GM23338 (cell line): ENCODE data around the gene ZNF385B. TPM values are rescaled to one million over a fixed set of nuclear protein-coding genes. Genes with fewer than 3 reads are reported as not detected.

Experiments
- ATAC-seq: fragments of 200-7000 bp; cut with Tn5 transposase; 3 replicates; pipeline ENCODE4 v1.9.1; 2020
- DNase-seq: peaks from one replicate; pipeline ENCODE4 v3.0.0-alpha.2; 2015; ENCODE audit warnings: low spot score
- H2AFZ ChIP-seq: fragments of 200-600 bp; sonication (generic); 2 replicates; pipeline ENCODE4 v1.8.0; 2016; ENCODE audit warnings: antibody characterized with exemption, mild to moderate bottlenecking, moderate library complexity
- H3F3A ChIP-seq: fragments of 200-600 bp; sonication (generic); replicated peaks from 2 replicates; pipeline ENCODE4 v1.8.0; 2017; ENCODE audit warnings: antibody characterized with exemption, mixed run types, low read depth
- H3K27ac ChIP-seq: fragments of 200-600 bp; sonication (generic); 2 replicates; pipeline ENCODE4 v1.6.1; 2016; ENCODE audit warnings: low read depth
- H3K27me3 ChIP-seq: fragments of 200-600 bp; sonication (generic); 2 replicates; pipeline ENCODE4 v1.8.0; 2016; ENCODE audit warnings: mild to moderate bottlenecking, mixed run types, moderate library complexity; ENCODE audit not compliant: insufficient read depth
- H3K36me3 ChIP-seq: fragments of 200-600 bp; sonication (generic); 2 replicates; pipeline ENCODE4 v1.8.0; 2016; ENCODE audit warnings: mild to moderate bottlenecking; ENCODE audit not compliant: insufficient read depth
- H3K4me1 ChIP-seq: fragments of 200-600 bp; sonication (generic); 2 replicates; pipeline ENCODE4 v1.8.0; 2016; ENCODE audit warnings: mild to moderate bottlenecking, moderate library complexity; ENCODE audit not compliant: insufficient read depth
- H3K4me2 ChIP-seq: fragments of 200-600 bp; sonication (generic); 2 replicates; pipeline ENCODE4 v1.7.1; 2017; ENCODE audit warnings: mixed run types
- H3K4me3 ChIP-seq: fragments of 200-600 bp; sonication (generic); 2 replicates; pipeline ENCODE4 v1.6.1; 2016; ENCODE audit warnings: mixed run types
- H3K79me2 ChIP-seq: fragments of 200-600 bp; sonication (generic); replicated peaks from 2 replicates; pipeline ENCODE4 v1.8.0; 2017; ENCODE audit warnings: mild to moderate bottlenecking; ENCODE audit not compliant: insufficient read depth
- H3K9me2 ChIP-seq: fragments of 200-600 bp; sonication (generic); 2 replicates; pipeline ENCODE4 v1.8.0; 2017; ENCODE audit not compliant: insufficient read depth
- H4K20me1 ChIP-seq: fragments of 200-600 bp; sonication (generic); replicated peaks from 2 replicates; pipeline ENCODE4 v1.8.0; 2017; ENCODE audit warnings: mild to moderate bottlenecking; ENCODE audit not compliant: insufficient read depth
- H3K27ac Mint-ChIP-seq: 2 replicates; pipeline ENCODE4 v1.8.0; 2020; ENCODE audit warnings: inconsistent platforms, mild to moderate bottlenecking, moderate library complexity, mixed read lengths
- H3K27me3 Mint-ChIP-seq: 3 replicates; pipeline ENCODE4 v1.8.0; 2022; ENCODE audit warnings: low read depth, mild to moderate bottlenecking, moderate library complexity, mixed read lengths, inconsistent platforms; ENCODE audit not compliant: insufficient read depth, poor library complexity
- H3K36me3 Mint-ChIP-seq: 3 replicates; pipeline ENCODE4 v1.8.0; 2021; ENCODE audit warnings: low read depth, mild to moderate bottlenecking, inconsistent platforms, moderate library complexity, mixed read lengths
- H3K4me1 Mint-ChIP-seq: 3 replicates; pipeline ENCODE4 v1.8.0; 2020; ENCODE audit warnings: mild to moderate bottlenecking, inconsistent platforms, mixed read lengths
- H3K4me3 Mint-ChIP-seq: 3 replicates; pipeline ENCODE4 v1.8.0; 2021; ENCODE audit warnings: moderate library complexity, mild to moderate bottlenecking, inconsistent platforms, mixed read lengths
- H3K9me3 Mint-ChIP-seq: 3 replicates; pipeline ENCODE4 v1.8.0; 2020; ENCODE audit warnings: moderate library complexity, mild to moderate bottlenecking, inconsistent platforms, mixed read lengths
- CREB1 ChIP-seq: fragments of 250-450 bp; sonication (Bioruptor Pico); IDR thresholded peaks from 2 replicates; pipeline ENCODE4 v1.5.0; 2020; ENCODE audit warnings: low read depth, mild to moderate bottlenecking, moderate library complexity
- CTCF ChIP-seq, 2 experiments: fragments of 200-600 bp in 1 of 2; sonication (generic) in 1 of 2; conservative IDR thresholded peaks; 2 replicates each; pipeline versions ENCODE4 v1.5.1 to v1.6.1; 2016 to 2017; ENCODE audit warnings: antibody characterized with exemption in 2 of 2, low read depth in 2 of 2, mild to moderate bottlenecking in 2 of 2, moderate library complexity in 1 of 2
- ETS1 ChIP-seq: IDR thresholded peaks from 2 replicates; pipeline ENCODE4 v1.6.1; 2016; ENCODE audit warnings: antibody characterized with exemption
- EZH2 ChIP-seq: fragments of 200-600 bp; sonication (generic); IDR thresholded peaks from one replicate; pipeline ENCODE4 v1.8.0; 2017; ENCODE audit warnings: antibody characterized with exemption, mild to moderate bottlenecking, low read depth; ENCODE audit not compliant: unreplicated experiment
- EZH2phosphoT487 ChIP-seq: fragments of 200-600 bp; sonication (generic); IDR thresholded peaks from one replicate; pipeline ENCODE4 v1.8.1; 2018; ENCODE audit warnings: antibody characterized with exemption; ENCODE audit not compliant: unreplicated experiment
- JUNB ChIP-seq: IDR thresholded peaks from one replicate; pipeline ENCODE4 v1.6.1; 2016; ENCODE audit warnings: antibody characterized with exemption; ENCODE audit not compliant: unreplicated experiment
- NANOG ChIP-seq: IDR thresholded peaks from 2 replicates; pipeline ENCODE4 v1.6.1; 2016; ENCODE audit warnings: antibody characterized with exemption, borderline replicate concordance
- POLR2AphosphoS5 ChIP-seq: IDR thresholded peaks from 2 replicates; pipeline ENCODE4 v1.6.1; 2016; ENCODE audit warnings: antibody characterized with exemption, low read depth
- REST ChIP-seq: IDR thresholded peaks from one replicate; pipeline ENCODE4 v1.6.1; 2018; ENCODE audit warnings: antibody characterized with exemption; ENCODE audit not compliant: unreplicated experiment
- STAT1 ChIP-seq: IDR thresholded peaks from one replicate; pipeline ENCODE4 v1.6.1; 2016; ENCODE audit warnings: antibody characterized with exemption; ENCODE audit not compliant: unreplicated experiment
- ZNF331 ChIP-seq: fragments of 250-450 bp; sonication (Bioruptor Pico); IDR thresholded peaks from 2 replicates; pipeline ENCODE4 v1.5.0; 2020; ENCODE audit warnings: low read depth, mild to moderate bottlenecking, moderate library complexity
- ZNF462 ChIP-seq: fragments of 250-450 bp; sonication (Bioruptor Pico); IDR thresholded peaks from 2 replicates; pipeline ENCODE4 v1.5.0; 2020; ENCODE audit warnings: mild to moderate bottlenecking, moderate library complexity
- polyA plus RNA-seq: library from polyadenylated mRNA; unstranded; fragments of >200 nt; fragmentation: Nextera tagmentation; extraction: Ambion mirVana; gene quantifications from 2 replicates; pipeline ENCODE4 v1.2.1, GENCODE V29; 2016
- total RNA-seq: library from RNA; depleted of rRNA; stranded (reverse); fragments of >200 nt; shearing (Covaris generic); gene quantifications from 2 replicates; pipeline ENCODE4 v1.2.3, GENCODE V29; 2014

The ZNF385B gene
- total and polyA plus RNA-seq, 2 experiments from 2014 or later, result 1.5 to 4.6 TPM

- no peak for TF ChIP-seq ZNF462 (CRISPR knock-in tag)
- TF ChIP-seq STAT1, result no peak
Observed at GRCh38 chr2:179571252-179571651, 290.2 kb downstream of the ZNF385B start (continued).

GRCh38 chr2:179569831-179570233 lies 291.6 kb downstream of the ZNF385B start:
- DNase-seq (no peak), ATAC-seq (no peak)
- Mint-ChIP-seq H3K4me1 (peaks cover 16% of the 10 kb centered on the region), H3K4me3 (no peak overlapping the region), H3K36me3 (no peaks in the 10 kb centered on the region), H3K27ac (no peak overlapping the region), H3K9me3 (no peaks in the 10 kb centered on the region), H3K27me3 (peaks cover 1% of the 10 kb centered on the region)
- Histone ChIP-seq H3K79me2 (no peaks in the 10 kb centered on the region), H3K4me2 (no peak overlapping the region), H3K4me3 (no peak overlapping the region), H4K20me1 (no peaks in the 10 kb centered on the region), H3K27me3 (peaks cover 3% of the 10 kb centered on the region; the same call in 1 of the 2 replicates), H3K9me2 (peaks cover 8% of the 10 kb centered on the region; the same call in 1 of the 2 replicates), H3K27ac (no peak overlapping the region), H3K36me3 (no peaks in the 10 kb centered on the region), H3K4me1 (no peaks in the 10 kb centered on the region), H3F3A (no peaks in the 10 kb centered on the region), H2AFZ (no peak overlapping the region)
- TF ChIP-seq POLR2AphosphoS5 (no peak), NANOG (no peak), ZNF331 (CRISPR knock-in tag) (no peak), CTCF (conservative IDR thresholded peaks at IDR 0.05; ENCODE audit: low read depth in 2 of 2) (no peak), ETS1 (no peak), STAT1 (no peak), REST (no peak), EZH2 (no peak), CREB1 (no peak), JUNB (no peak), EZH2phosphoT487 (no peak)
